A549 treated with AZD9567 at 1 μM for 4 hours (cell line): ENCODE results near the gene ZCCHC10. TPM values are rescaled to one million over a fixed set of nuclear protein-coding genes. Genes with fewer than 3 reads are reported as not detected.

Source experiments
- total RNA-seq: library from RNA; stranded (reverse); fragments of 200-300 nt; extraction: Qiagen RNA extraction; gene quantifications from 5 replicates; pipeline ENCODE4 v1.2.3, GENCODE V29; 2022; ENCODE audit not compliant: insufficient read depth

ZCCHC10 gene
- 26.2 to 31.2 TPM (median 28.4 TPM) in 5 replicates for total RNA-seq

GRCh38 chr5:133025804-133026663 is at the start of gene ZCCHC10:
Gene ZCCHC10 (minus strand): TSS chr5:133026549. CDS start chr5:133026537, 12 bp downstream.

DNA sequence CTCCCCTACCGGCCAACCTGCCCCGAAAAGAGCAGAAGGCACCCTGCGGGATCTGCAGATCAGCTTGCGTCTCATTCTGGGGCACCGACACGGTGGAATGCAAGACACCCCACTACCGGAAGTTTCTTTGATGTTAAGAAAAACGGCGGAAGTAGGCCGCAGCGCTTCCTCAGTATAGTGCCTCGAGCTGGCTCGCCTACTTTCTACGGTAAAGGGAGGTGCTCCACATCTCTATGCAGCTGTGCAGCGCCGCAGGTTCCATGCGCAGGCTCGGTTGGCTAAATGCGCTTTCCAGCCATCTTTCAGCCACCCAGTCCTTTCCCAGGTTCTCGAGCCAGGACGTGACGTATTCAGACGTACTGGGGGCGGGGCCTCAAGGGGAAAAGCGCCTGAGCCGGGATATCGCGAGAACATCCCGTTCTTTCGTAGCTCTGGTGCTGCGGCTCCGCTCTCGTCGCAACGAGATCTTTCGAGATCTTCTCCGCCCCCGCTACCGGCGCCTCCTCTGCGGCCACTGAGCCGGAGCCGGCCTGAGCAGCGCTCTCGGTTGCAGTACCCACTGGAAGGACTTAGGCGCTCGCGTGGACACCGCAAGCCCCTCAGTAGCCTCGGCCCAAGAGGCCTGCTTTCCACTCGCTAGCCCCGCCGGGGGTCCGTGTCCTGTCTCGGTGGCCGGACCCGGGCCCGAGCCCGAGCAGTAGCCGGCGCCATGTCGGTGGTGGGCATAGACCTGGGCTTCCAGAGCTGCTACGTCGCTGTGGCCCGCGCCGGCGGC is 25.4 kb upstream of the ZCCHC10 start, which contains the start of gene HSPA4:
HSPA4 (plus strand) TSS at position 472 of the 775 bp plus-strand sequence; CDS start at position 710, 238 bp downstream.

GRCh38 chr5:132963171-132964104 is 62.9 kb downstream of the ZCCHC10 start, which contains the start of gene AFF4:
Gene AFF4 (minus strand): TSS chr5:132963634. CDS start chr5:132937189, 26,445 bp downstream.

Other genes with a start within 250 kb of the ZCCHC10 start
- 15.0 to 20.6 TPM (median 19.3 TPM) in 5 replicates for gene SEPTIN8, start 249.3 kb downstream of the ZCCHC10 start, total RNA-seq
- gene SOWAHA, start 213.2 kb downstream of the ZCCHC10 start, total RNA-seq, result 0.09 to 0.14 TPM (median 0.09 TPM) in 4 of 5 replicates, not detected in the other
- 9.7 to 12.5 TPM (median 10.5 TPM) in 5 replicates for gene SHROOM1, start 195.9 kb downstream of the ZCCHC10 start, total RNA-seq
- 0.07 to 0.33 TPM (median 0.24 TPM) in 4 of 5 replicates, not detected in the other for gene GDF9, start 160.1 kb downstream of the ZCCHC10 start, total RNA-seq
- 325 to 554 TPM (median 540 TPM) in 5 replicates for gene UQCRQ, start 159.9 kb downstream of the ZCCHC10 start, total RNA-seq
- gene LEAP2, start 152.9 kb downstream of the ZCCHC10 start, total RNA-seq, result 0.75 to 1.3 TPM (median 0.88 TPM) in 4 of 5 replicates, not detected in the other
- gene AFF4, start 62.9 kb downstream of the ZCCHC10 start, total RNA-seq, result 19.2 to 38.9 TPM (median 27.1 TPM) in 5 replicates
- gene HSPA4, start 25.5 kb upstream of the ZCCHC10 start, total RNA-seq, result 166 to 189 TPM (median 182 TPM) in 5 replicates